ENCODE data around the gene BEST1.
"Not testable (repeated sequence)": the region's sequence is repeated elsewhere in the genome, so short reads cannot be mapped to it uniquely, and the experiment has no call there.

BEST1 gene

DNA sequence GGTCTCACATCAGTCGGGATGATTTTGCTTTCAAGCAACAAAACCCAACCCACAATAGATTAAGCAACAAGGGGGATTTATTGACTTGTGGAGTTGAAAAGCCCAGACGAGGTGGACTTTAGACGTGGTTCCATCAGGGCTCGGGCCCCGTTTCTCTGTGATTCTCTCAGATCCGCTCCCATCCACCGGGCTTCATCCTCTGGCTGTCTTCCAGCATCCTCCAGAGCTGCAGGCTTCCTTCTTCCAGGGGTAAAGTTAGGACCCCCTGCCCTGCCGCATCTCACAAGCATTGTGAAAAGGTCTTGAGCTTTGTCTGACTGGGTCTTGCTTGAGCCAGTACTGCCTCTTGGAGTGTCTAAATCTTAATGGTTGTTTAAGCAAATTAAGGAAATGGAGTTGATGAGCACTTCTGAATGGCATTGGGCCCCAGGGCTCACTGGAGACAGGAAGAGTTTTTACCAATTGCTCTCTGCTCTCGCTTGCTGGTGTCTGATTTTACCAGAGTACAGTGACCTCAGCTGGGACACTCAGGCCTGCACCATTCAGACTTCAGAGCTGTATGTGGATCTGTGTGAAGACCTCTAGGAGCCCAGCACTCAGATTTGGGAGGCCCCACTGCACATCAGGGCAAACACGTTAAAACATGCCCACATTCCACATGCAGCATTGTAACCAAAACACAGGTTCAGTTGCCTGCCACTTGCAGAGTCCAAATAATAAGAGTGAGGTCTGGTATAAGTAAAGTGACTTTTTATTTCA, 30.8 kb downstream of the BEST1 start:
- no peak for DNase-seq

DNA sequence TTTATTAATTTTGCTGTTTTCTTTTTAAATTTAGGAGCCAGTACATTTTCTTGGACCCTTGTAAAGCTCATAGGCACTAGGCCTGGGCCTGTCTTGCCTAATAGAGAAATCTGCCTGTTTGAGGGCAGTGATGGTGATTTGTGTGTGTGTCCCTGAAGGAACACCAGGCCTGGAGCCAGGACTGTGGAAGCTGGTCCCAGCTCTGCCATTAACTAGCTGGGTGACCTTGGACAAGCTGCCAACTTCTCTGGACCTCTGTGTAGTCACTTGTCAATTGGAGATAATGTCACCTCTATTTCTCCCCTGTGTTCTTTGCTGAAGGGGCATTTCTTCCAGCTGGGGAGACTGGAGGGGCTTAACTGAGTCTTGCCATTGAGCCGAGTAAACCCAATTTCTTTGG, 33.3 kb downstream of the BEST1 start:
- no peak for DNase-seq

DNA sequence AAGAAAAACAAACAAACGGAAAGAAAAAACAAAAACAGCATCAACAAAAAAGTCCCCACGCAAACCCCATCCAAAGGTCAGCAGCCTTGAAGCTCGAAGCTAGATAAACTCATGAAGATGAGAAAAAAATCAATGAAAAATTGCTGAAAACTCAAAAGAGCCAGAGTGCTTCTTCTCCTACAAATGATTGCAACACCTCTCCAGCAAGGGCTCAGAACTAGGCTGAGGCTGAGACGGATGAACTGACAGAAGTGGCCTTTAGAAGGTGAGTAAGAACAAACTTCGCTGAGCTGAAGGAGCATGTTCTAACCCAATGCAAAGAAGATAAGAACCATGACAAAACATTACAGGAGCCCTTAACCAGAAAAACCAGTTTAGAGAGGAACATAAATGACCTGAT, 35.7 kb downstream of the BEST1 start:
- DNase-seq: no peak

DNA sequence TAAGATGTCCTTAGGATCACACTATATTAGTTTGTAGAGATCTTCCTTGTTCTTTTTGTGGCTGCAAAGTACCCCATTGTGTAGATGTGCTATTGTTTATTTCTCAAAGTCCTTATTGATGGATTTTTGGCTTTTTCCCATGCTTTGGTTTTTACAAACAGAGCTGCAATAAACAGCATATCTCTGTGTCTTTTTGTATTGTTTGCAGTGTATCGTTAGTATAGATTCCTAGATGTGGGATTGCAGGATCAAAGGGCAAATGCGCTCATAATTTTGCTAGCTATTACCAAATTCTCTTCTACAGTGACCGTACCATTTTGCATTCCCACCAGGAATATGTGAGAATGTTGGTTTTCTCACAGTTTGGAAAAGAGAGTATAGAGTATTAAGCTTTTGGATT, 44.8 kb downstream of the BEST1 start:
- no peak for DNase-seq

DNA sequence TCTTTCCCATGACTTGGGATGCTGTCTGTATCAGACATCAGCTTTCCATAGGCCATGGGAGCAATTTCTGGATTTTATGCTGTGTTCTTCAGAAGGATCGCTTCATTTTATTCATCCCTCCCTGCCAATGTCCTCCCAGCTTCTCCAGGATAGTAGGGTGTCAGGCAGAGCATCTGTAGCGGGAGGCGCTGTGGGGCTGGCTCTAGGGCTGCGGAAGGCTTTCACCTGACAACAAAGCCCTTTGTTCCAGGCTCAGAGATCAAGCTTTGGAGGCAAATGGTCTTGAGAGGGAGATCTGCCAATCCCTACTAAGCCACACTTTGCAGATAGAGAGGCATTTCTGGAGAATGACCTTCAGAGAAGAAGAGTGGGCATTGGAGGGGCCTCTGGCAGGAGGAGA, 46.8 kb downstream of the BEST1 start:
- DNase-seq: no peak

DNA sequence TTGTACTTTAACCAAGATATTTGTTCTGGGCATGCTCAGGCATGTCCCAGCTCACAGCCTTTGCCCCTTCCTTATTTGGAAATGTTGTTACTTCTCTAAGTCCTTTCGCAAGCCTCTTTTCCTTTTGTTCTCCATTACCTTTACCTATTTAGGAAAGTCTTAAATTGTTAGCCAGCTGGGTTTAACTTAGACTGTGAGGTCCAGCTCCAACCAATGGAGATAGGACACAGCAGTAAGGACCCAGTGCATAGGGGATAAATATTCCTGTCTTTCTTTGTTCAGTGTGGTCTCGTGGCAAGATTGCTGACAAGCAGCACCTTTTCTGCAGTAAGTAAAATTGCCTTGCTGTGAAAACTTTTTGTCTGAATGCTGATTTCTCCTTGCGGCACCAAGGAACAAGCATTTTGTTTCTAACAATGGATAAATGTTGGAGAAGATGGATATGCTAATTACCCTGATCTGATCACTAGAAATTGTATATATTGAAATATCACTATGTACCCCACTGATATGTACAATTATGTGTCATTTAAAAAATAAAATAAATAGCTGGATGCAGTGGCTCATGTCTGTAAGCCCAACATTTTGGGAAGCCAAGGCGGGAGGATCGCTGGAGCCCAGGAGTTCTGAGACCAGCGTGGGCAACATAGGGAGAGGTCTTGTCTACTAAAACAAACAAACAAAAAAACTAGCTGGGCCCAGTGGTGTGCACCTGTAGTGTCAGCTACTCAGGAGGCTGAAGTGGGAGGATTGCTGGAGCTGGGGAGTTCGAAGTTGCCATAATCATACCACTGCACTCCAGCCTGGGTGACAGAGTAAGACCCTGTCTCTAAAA, 49.2 kb downstream of the BEST1 start:
- DNase-seq: no peak

DNA sequence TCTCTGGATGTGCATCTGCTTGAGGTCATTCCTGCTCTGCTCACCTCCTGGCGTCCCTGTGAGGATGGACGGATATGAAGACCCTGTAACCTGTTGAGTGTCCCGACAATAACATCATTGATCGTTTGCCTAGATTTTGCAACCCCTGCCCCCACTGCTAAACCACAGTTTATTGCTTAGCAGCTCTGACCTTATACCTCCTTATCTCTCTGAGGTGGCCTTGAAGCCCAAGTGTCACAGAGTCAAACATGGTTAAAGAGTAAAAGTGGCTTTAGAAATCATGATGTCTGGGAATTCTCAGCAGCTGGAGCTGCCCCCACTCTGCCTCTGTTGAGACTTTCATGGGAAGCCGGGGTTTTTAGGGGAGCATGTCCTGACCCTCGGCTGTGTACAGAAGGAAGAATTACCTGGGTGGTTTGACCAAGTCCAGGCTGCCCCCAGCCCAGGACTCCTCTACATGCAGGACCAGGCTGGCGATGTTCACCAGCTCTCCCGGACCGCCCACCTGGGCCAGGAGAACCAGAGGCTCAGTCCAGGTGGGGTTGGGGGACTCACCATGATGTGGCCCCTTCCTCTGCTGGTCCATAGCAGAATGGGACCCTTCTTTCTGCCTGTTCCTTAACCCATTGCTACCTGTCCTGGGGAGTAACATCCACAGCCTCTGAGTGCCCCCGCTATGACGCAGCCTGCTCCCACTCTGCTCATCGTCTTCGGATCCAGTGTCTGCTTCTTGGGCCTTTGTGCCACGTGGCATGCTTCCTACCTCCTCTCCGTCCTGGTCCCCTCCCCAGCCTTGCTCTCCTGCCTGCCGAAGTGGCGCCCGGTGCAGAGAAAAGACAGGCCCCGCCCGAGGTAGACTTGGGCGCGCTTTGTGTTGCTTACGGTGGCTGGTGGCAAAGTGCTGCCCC, 50.6 kb downstream of the BEST1 start:
- DNase-seq: no peak

DNA sequence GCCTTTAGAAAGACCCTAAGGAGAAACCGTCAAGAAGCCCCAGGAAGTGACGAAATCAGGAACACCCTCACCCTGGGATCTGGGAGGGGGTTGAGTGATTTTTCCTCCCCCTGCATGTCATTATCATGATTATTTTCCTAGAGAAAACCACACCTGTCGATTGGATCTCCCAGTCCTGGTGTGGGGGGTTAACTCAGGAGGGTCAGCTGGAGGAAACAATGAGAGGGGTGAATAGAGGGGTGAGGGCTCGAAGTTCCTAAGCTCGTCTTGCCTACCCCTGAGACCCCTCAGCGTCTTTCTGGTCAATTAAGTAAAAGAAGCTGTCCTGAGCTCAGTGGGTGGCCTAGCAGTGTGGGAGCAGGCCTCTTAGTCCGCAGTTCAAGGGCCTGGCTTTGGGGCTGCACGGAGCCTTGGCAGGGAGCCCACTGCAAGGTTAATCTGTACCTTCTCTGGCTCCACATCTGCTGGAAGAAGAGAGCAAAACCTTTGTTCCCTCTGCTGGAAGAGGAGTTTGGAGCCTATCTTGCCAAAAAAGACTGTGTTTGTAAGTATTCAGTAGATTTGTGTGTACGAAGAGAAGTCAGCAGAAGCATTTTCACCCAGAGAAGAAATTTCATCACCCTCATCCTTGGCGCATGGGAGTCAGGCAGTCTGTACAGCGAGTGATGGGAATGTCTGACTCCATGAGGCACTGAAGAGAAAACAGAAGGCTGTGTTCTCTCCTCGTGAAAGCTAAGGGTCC, 51.5 kb downstream of the BEST1 start:
- DNase-seq: no peak

DNA sequence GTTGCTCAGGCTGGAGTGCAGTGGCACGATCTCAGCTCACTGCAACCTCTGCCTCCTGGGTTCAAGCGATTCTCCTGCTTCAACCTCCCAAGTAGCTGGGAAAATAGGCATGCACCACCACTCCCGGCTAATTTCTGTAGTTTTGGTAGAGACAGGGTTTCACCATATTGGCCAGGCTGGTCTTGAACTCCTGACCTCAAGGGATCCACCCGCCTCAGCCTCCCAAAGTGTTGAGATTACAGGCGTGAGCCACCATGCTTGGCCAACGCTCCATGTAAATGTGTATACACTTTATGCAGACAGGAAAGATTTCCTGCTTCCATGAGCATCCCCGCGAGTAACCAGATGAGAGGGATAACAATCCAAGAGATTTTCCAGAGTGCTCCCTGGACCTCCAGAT, 52.1 kb downstream of the BEST1 start:
- not testable (repeated sequence) for DNase-seq

DNA sequence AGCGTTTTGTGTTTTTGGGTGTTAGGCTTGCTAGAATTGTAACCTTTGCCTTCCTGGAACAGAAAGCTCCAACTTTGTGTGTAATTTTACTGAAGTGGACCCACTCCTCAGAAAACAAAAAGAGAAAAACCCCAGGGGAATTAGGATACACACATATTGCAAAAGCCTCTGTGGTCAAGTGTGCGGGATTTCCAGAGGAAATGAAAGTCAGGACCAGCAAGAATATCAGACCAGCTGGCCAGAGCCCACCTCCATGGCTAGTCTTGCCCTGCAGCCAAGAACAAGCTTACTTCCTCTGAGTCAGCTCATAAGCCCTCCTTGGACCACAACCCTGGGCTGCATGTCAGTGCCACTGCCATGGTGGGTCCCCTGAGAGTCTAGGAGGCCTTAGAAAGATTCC, 54.3 kb downstream of the BEST1 start:
- DNase-seq: peak; percentile 42

DNA sequence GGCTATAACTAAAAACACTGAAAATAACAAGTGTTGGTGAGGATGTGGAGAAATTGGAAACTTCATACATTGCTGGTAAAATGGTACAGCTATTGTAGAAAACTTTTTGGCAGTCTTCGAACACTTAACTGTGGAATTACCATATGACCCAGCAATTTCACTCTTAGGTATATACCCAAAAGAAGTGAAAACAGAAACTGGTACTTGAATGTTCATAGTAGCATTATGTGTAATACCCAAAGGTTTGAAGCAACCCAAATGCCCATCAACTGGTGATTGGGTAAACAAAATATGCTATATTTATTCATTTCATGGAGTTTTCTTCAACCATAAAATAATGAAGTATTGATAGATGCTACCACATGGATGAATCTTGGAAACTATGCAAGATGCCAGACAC, 58.0 kb downstream of the BEST1 start:
- no peak for DNase-seq

DNA sequence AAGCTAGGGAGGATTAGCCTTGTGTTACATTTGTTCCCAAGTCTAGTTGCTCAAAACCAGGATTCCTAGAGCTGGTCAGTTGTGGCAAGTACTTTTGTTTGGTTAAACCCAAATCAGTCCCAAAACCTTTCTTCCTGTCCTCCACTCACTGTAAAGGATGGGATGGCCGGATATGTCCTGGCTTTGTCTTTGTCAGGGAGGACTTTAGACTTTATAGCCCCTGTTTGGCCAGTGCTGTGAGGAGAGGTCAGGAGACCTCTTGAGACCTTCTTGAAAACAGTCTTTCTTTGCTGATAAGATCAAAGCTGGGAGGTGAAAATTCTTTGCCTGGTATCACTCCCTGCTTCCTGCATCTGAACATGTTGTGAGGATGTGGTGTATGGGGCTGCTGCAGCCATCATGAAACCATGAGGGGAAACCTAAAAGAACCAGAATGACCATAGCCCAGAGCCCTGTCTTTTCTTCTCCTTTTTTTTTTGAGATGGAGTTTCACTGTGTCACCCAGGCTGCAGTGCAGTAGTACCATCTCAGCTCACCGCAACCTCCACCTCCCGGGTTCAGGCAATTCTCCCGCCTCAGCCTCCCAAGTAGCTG, 60.9 kb downstream of the BEST1 start:
- DNase-seq: no peak

DNA sequence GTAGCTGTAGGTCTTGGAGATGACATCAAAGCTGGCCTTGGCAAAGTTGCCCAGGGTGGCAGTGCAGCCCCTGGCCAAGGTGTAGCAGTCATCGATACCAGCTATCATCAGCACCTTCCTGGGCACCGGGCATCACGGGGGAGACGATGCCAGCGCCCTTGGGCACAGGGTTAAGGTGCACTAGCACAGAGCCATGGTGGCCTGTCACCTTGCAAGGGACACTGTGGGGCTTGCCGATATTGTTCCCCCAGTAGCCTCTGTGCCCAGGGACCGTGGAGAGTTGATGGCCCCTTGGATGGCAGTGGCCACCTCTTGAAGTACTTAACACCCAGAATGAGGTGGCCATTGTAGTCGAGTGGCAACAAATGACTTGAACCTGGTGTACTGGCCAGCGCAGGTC, 61.7 kb downstream of the BEST1 start:
- no peak for DNase-seq

DNA sequence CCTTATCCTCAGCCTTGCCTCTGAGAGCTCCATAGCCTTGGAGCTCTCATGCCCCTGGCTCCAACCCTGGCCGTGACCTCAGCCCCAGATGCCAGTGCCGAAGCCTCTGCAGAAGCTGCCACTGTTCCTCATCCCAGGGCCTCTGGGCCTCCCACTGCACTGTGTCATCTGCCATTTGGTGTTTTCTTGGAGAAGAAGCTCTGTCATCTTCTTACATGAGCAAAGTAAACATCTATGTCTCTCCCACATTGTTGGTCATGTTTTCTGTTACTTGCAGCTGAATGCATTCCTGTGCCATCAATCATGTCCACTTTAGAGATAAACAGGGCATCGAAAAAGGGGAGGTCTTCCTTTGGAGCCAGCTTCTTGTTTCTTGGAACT, 62.3 kb downstream of the BEST1 start:
- DNase-seq: no peak

DNA sequence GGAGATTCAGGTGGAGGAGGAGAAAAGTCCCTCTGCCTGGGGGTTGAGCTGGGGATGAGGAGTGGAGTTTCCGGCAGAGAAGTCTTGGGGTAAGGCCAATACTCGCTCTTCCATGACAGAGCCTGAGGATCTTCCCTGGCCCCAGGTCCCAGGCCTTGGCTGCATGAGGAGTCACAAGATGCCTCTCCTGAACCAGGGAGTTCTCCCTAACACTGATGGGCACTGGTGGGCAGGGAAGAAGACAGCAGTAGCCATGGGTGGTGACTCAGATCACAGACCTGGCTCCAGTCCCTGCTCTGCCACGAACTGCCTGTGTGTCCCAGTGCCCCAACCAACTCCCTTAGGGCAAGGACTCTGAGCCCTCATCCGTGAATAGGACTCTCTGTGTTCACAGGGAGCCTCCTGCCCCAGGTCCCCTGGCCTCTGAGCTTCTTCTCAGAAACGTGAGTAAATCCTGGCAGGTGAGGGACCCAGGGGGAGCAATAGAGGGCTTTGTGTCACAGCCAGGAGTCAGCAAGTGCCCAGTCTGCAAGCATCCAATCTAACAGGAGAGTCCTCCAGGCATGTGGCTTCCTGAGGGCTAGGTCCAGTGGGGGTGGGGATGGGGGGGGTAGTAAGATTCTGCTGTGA, 62.8 kb downstream of the BEST1 start:
- DNase-seq: no peak
